ENCODE measurements around the gene KIR3DL2. TPM values are rescaled to one million over a fixed set of nuclear protein-coding genes. Genes with fewer than 3 reads are reported as not detected.
"Not testable (repeated sequence)": the region's sequence is repeated elsewhere in the genome, so short reads cannot be mapped to it uniquely, and the experiment has no call there.

Gene KIR3DL2
- not detected for polyA plus RNA-seq (2013, experiment 1 of 4)
- not detected for polyA plus RNA-seq (2013, experiment 2 of 4)
- not detected for polyA plus RNA-seq (2013, experiment 3 of 4)
- polyA plus RNA-seq (2013, experiment 4 of 4) = not detected

- not testable (repeated sequence) for H3K4me3 ChIP-seq (ENCODE audit: insufficient read depth, low read depth, low read length); H3K27ac ChIP-seq (ENCODE audit: insufficient read depth, low read depth, low read length, poor library complexity, severe bottlenecking); H3K36me3 ChIP-seq (ENCODE audit: control insufficient read depth, insufficient read depth, low read length); H3K9me3 ChIP-seq (ENCODE audit: control insufficient read depth, low read length); H3K27me3 ChIP-seq (ENCODE audit: control insufficient read depth, insufficient read depth, low read length, poor library complexity, severe bottlenecking); H3K4me1 ChIP-seq (ENCODE audit: control insufficient read depth, insufficient read depth, low read length)
- 84 to 90% methylated on average over 16 of the region's 16 CpGs for WGBS, 2 experiments
Observed at GRCh38 chr19:54850061-54850640, at the start of gene KIR3DL2. Gene KIR3DL2, plus strand, starts transcription at chr19:54850443. Its CDS starts 33 bp downstream, at chr19:54850476.

GRCh38 chr19:54803410-54803809 lies 46.8 kb upstream of the KIR3DL2 start, which contains the start of gene KIR2DL4:
Gene KIR2DL4, plus strand, starts transcription at chr19:54803610. Its CDS starts 42 bp downstream, at chr19:54803652.
- H3K9me3 ChIP-seq (ENCODE audit: control insufficient read depth, low read length) = peaks cover 13% of the 10 kb centered on the region
- no peaks in the 10 kb centered on the region for H3K27me3 ChIP-seq (ENCODE audit: control insufficient read depth, insufficient read depth, low read length, poor library complexity, severe bottlenecking)
- H3K4me3 ChIP-seq (ENCODE audit: insufficient read depth, low read depth, low read length) = no peak within 1 kb of the TSS
- H3K27ac ChIP-seq (ENCODE audit: insufficient read depth, low read depth, low read length, poor library complexity, severe bottlenecking) = no peak within 1 kb of the TSS
- H3K36me3 ChIP-seq (ENCODE audit: control insufficient read depth, insufficient read depth, low read length) = no peaks in the 10 kb centered on the region
- H3K4me1 ChIP-seq (ENCODE audit: control insufficient read depth, insufficient read depth, low read length) = no peaks in the 10 kb centered on the region
- 86% methylated on average over 10 of the region's 10 CpGs for WGBS, 2 experiments

- Histone ChIP-seq H3K9me3 (ENCODE audit: control insufficient read depth, low read length) (peaks cover 13% of the 10 kb centered on the region), H3K4me3 (ENCODE audit: insufficient read depth, low read depth, low read length) (no peak overlapping the region), H3K4me1 (ENCODE audit: control insufficient read depth, insufficient read depth, low read length) (no peaks in the 10 kb centered on the region), H3K27me3 (ENCODE audit: control insufficient read depth, insufficient read depth, low read length, poor library complexity, severe bottlenecking) (no peaks in the 10 kb centered on the region), H3K36me3 (ENCODE audit: control insufficient read depth, insufficient read depth, low read length) (no peaks in the 10 kb centered on the region), H3K27ac (ENCODE audit: insufficient read depth, low read depth, low read length, poor library complexity, severe bottlenecking) (no peak overlapping the region)
- 49 to 51% methylated on average over 5 of the region's 5 CpGs for WGBS, 2 experiments
Observed at GRCh38 chr19:54804101-54804500, 46.1 kb upstream of the KIR3DL2 start.

- H3K27ac ChIP-seq (ENCODE audit: insufficient read depth, low read depth, low read length, poor library complexity, severe bottlenecking) = no peak overlapping the region
- H3K4me1 ChIP-seq (ENCODE audit: control insufficient read depth, insufficient read depth, low read length) = no peaks in the 10 kb centered on the region
- H3K27me3 ChIP-seq (ENCODE audit: control insufficient read depth, insufficient read depth, low read length, poor library complexity, severe bottlenecking) = no peaks in the 10 kb centered on the region
- H3K9me3 ChIP-seq (ENCODE audit: control insufficient read depth, low read length) = peaks cover 11% of the 10 kb centered on the region
- no peak overlapping the region for H3K4me3 ChIP-seq (ENCODE audit: insufficient read depth, low read depth, low read length)
- WGBS, 2 experiments = 80 to 82% methylated on average over 10 of the region's 10 CpGs
- no peaks in the 10 kb centered on the region for H3K36me3 ChIP-seq (ENCODE audit: control insufficient read depth, insufficient read depth, low read length)
Observed at GRCh38 chr19:54804571-54804970, 45.7 kb upstream of the KIR3DL2 start.

GRCh38 chr19:54805665-54806515 lies 44.4 kb upstream of the KIR3DL2 start:
- H3K4me1 ChIP-seq (ENCODE audit: control insufficient read depth, insufficient read depth, low read length) = no peaks in the 10 kb centered on the region
- no peaks in the 10 kb centered on the region for H3K36me3 ChIP-seq (ENCODE audit: control insufficient read depth, insufficient read depth, low read length)
- WGBS, 2 experiments = 82 to 85% methylated on average over 14 of the region's 14 CpGs
- no peak overlapping the region for H3K27ac ChIP-seq (ENCODE audit: insufficient read depth, low read depth, low read length, poor library complexity, severe bottlenecking)
- no peak overlapping the region for H3K4me3 ChIP-seq (ENCODE audit: insufficient read depth, low read depth, low read length)
- peaks cover 15% of the 10 kb centered on the region for H3K9me3 ChIP-seq (ENCODE audit: control insufficient read depth, low read length)
- H3K27me3 ChIP-seq (ENCODE audit: control insufficient read depth, insufficient read depth, low read length, poor library complexity, severe bottlenecking) = no peaks in the 10 kb centered on the region

- WGBS, 2 experiments = 65 to 68% methylated on average over 2 of the region's 2 CpGs
- Histone ChIP-seq H3K4me3 (ENCODE audit: insufficient read depth, low read depth, low read length) (no peak overlapping the region), H3K27ac (ENCODE audit: insufficient read depth, low read depth, low read length, poor library complexity, severe bottlenecking) (no peak overlapping the region), H3K4me1 (ENCODE audit: control insufficient read depth, insufficient read depth, low read length) (no peaks in the 10 kb centered on the region), H3K36me3 (ENCODE audit: control insufficient read depth, insufficient read depth, low read length) (no peaks in the 10 kb centered on the region), H3K9me3 (ENCODE audit: control insufficient read depth, low read length) (peaks cover 12% of the 10 kb centered on the region), H3K27me3 (ENCODE audit: control insufficient read depth, insufficient read depth, low read length, poor library complexity, severe bottlenecking) (no peaks in the 10 kb centered on the region)
Observed at GRCh38 chr19:54806516-54806838, 43.8 kb upstream of the KIR3DL2 start.

GRCh38 chr19:54814571-54814970 lies 35.7 kb upstream of the KIR3DL2 start:
- 28 to 50% methylated on average over 2 of the region's 3 CpGs for WGBS, 2 experiments
- H3K9me3 ChIP-seq (ENCODE audit: control insufficient read depth, low read length) = peaks cover 20% of the 10 kb centered on the region
- H3K27me3 ChIP-seq (ENCODE audit: control insufficient read depth, insufficient read depth, low read length, poor library complexity, severe bottlenecking); H3K27ac ChIP-seq (ENCODE audit: insufficient read depth, low read depth, low read length, poor library complexity, severe bottlenecking); H3K36me3 ChIP-seq (ENCODE audit: control insufficient read depth, insufficient read depth, low read length); H3K4me3 ChIP-seq (ENCODE audit: insufficient read depth, low read depth, low read length); H3K4me1 ChIP-seq (ENCODE audit: control insufficient read depth, insufficient read depth, low read length): not testable (repeated sequence)

- not testable (repeated sequence) for H3K36me3 ChIP-seq (ENCODE audit: control insufficient read depth, insufficient read depth, low read length); H3K27ac ChIP-seq (ENCODE audit: insufficient read depth, low read depth, low read length, poor library complexity, severe bottlenecking); H3K4me3 ChIP-seq (ENCODE audit: insufficient read depth, low read depth, low read length); H3K27me3 ChIP-seq (ENCODE audit: control insufficient read depth, insufficient read depth, low read length, poor library complexity, severe bottlenecking); H3K4me1 ChIP-seq (ENCODE audit: control insufficient read depth, insufficient read depth, low read length)
- H3K9me3 ChIP-seq (ENCODE audit: control insufficient read depth, low read length) = peaks cover 18% of the 10 kb centered on the region
- WGBS, 2 experiments = 83 to 86% methylated on average over 15 to 17 of the region's 17 CpGs
Observed at GRCh38 chr19:54816251-54816650, 34.0 kb upstream of the KIR3DL2 start, which contains the start of gene KIR3DL1. Gene KIR3DL1, plus strand, starts transcription at chr19:54816468.

- H3K9me3 ChIP-seq (ENCODE audit: control insufficient read depth, low read length) = peaks cover 21% of the 10 kb centered on the region
- no peaks in the 10 kb centered on the region for H3K27me3 ChIP-seq (ENCODE audit: control insufficient read depth, insufficient read depth, low read length, poor library complexity, severe bottlenecking)
- H3K36me3 ChIP-seq (ENCODE audit: control insufficient read depth, insufficient read depth, low read length) = no peaks in the 10 kb centered on the region
- WGBS, 2 experiments = 78 to 80% methylated on average over 15 of the region's 15 CpGs
- H3K27ac ChIP-seq (ENCODE audit: insufficient read depth, low read depth, low read length, poor library complexity, severe bottlenecking) = no peak overlapping the region
- no peaks in the 10 kb centered on the region for H3K4me1 ChIP-seq (ENCODE audit: control insufficient read depth, insufficient read depth, low read length)
- no peak overlapping the region for H3K4me3 ChIP-seq (ENCODE audit: insufficient read depth, low read depth, low read length)
Observed at GRCh38 chr19:54817670-54818536, 32.3 kb upstream of the KIR3DL2 start.

GRCh38 chr19:54824416-54824815 lies 25.8 kb upstream of the KIR3DL2 start:
- not testable (repeated sequence) for H3K27me3 ChIP-seq (ENCODE audit: control insufficient read depth, insufficient read depth, low read length, poor library complexity, severe bottlenecking); H3K36me3 ChIP-seq (ENCODE audit: control insufficient read depth, insufficient read depth, low read length); H3K9me3 ChIP-seq (ENCODE audit: control insufficient read depth, low read length); H3K4me3 ChIP-seq (ENCODE audit: insufficient read depth, low read depth, low read length); H3K27ac ChIP-seq (ENCODE audit: insufficient read depth, low read depth, low read length, poor library complexity, severe bottlenecking); H3K4me1 ChIP-seq (ENCODE audit: control insufficient read depth, insufficient read depth, low read length)
- WGBS, 2 experiments = 56 to 66% methylated on average over 4 of the region's 4 CpGs
